Stimulated activated CD8-positive, alpha-beta memory T cell treated with anti-CD3 and anti-CD28 coated beads, Interleukin-7, amount 100 ng/mL, for 4 hours (primary cell): Measurements from ENCODE around the gene ADCY6.

Experiments used
- DNase-seq, 2 donors: peaks; one replicate each; pipeline ENCODE4 v3.0.0-alpha.2; 2020; ENCODE audit warnings: low read depth in 2 of 2

ADCY6 gene

DNA sequence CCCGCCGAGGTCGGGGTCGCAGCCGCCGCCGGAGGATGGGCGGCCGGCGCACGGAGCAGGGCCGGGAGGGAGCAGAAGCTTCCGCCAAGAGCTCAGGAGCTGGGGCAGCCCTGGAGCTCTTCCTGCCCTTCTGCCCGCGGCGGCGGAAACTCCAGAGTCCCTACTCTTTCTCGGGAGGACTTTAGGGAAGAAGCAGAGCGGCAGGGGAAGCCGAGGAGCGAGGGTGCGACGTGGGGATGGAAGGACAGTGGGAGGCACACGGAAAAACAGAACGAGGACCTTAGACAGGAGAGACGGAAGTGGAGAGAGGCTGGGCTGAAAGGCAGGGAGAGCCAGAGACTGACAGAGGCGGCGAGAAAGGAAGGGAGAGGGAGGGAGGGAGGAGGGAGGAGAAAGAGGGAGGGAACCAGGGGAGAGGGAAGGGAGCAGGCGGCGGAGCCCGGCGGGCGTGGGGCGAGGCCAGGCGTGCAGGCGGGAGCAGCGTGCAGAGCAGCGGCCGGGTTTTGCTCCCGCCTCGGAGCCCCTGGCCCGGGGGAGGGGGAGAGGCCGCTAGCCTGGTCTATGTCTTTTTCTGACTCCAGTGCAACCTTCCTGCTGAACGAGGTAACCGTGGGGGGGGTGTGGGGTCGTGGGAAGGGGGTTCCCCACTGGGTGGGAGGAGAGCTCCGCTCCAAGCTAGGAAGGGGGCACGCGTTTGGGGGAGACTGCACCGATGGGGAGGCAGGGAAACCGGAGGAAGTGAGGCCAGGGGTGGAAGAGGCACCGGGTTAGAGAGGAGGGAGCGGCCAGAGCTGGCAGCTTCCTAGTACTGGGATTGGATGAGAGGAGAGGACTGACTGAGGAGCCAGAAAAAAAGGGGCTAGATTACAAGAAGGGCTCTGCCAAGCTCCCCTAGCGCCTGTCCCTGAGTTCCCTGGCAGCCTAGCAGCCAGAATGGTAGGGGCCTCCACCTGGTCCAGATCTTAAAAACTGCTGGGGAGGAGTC, 26.5 kb upstream of the ADCY6 start:
- no peak for DNase-seq

DNA sequence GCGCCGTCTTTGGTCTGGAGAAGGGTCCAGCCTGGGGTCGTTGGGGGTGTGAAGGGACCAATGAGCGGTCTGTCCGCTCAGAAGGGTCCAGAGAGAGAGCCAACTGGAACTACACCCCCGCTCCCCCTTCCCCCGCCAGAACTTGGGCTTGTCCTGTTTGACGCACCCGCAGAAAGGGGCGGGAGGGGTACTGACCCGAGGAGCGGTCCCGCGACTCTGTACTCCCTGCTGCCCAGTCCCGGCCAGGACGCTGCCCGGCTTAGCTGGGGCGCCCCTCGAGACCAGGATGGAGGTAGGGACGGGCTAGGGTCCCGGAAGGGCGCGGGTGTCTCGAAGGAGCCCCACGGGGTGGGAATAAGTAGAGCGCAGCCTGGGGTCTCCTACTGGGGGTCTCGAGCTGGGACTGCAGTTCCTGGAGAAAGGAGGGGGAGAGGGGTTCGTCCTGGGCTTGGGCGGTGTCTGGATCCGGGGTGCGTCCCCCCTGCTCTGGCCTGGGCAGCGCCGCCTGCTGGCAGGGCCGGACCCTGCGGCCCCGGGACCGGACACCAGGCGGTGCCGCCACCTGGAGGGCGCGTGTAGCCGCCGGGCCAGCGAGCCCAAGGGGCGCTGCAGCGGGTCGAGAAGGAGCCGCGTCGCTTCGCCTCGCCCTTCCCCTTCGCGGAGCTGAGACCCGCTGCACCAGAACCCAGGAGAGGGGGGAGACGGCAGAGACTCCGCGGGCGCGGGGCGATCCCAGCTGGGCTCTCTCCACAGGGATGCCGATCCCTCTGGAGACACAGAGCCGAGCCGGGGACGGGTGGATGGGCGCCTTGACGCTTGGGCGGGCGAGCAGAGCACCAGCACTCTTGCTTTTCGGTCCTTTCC, 25.6 kb upstream of the ADCY6 start:
- DNase-seq: peak; percentile 27 to 65

DNA sequence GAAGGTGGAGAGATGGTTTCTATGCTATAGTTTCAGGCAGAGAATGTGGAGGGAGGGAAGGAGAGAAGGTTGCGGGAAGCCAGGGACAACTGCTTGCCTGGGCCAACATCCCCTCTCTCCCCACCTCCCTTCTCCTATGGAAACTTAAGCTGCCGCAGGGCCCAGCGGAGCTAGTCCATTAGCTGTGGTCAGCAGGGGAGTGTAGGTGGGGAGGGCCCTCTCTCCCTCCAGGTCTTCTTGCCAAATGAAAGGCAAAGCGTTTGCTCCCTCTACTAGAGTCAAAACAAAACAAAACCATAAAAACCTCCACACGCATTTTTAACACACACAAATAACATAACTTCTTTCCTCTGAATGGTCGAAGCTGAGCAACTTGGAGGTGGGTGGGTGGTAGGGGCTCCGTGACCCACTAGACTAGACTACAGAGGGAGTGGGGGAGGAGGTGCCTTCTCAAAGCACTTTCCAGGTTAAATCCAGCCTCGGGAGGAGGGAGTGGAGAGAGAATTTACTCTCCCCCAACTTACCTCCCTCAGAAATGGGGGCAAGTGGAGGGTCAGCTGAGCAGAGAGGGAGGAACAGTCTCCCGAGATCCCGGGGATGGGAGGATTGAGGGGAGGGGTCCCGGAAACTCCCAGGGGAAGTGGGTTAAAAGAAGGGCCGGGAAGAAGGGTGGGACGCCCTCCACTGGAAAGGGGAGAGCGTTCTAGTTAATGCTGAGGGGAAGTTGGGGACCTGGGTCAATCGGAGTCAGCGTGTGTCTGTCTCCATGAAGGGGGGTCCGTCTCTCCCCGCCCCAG, 24.8 kb upstream of the ADCY6 start:
- DNase-seq: no peak

DNA sequence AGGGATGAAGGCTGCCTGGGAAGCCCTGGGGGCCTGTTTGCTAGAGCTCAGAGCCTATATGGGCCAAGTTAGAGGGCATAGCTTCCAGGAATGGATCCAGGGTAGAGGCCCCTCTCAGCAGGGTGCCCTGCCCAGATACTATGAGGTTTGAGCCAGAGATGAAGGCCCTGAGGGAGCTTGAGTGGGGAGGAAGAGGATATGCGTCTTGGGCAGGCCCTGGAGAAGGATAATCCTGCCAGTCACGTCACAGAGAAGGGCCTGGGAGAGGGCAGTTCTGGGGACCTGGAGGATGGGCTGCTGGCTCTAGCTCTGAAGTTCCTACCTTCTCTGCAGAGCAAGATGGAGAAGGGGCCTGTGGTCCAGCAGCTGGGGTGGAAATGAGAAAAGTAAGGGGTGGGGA, 23.5 kb upstream of the ADCY6 start:
- no peak for DNase-seq

DNA sequence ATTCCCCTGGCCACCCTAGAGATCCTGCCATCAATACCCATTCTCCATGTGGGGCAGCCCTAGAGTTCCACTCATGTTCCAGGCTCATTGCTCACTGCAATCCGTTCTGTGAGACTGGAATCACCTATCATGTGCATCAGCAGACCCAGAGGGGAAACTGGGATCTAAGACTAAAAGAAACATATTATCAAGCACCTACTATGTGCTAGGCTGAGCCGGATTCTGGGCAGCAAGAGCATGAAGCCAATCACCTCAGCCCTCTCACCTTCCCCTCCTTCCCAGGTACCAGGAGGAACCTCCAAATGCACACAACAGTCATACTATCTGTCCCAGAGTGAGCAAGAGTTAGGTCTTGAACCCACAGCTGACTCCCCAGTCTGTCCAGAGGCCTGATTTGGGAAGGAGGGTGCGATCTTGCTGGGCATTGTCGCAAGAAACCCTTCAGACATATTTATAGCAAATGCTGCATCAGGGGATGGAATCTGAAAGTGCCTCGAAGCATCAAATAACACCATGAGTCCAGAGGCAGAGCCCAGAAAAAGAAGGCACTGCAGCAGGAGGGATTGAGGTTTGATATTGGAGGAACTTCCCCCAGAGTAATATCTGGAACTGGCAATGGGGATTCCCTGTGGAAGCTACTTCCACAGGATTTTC, 22.7 kb upstream of the ADCY6 start:
- DNase-seq: no peak

DNA sequence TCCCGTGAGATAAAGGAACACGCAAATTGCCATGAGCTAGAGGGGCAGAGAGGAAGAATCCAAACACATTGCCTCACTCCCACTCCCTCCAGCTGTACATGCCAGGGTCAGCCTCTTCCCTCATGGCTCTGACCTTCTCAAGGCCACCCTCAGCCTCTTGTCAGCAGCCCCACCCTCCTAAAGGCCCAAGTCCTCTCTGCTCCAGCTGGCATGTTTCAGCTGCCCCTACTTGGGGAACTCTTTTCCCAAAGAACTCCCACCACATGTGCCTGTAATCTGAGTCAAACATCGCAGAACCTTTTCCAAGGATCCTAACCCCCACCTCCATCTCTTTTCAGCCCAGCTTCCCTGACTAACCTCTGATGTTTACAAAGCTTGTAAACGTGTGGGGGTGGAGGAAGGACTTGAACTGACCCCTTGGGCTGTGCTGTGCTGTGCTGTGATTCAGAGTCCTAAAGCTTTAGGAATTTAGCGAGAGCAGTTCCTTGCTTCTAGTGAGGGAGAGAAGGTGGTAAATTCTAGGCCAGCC, 22.1 kb upstream of the ADCY6 start:
- DNase-seq: no peak

DNA sequence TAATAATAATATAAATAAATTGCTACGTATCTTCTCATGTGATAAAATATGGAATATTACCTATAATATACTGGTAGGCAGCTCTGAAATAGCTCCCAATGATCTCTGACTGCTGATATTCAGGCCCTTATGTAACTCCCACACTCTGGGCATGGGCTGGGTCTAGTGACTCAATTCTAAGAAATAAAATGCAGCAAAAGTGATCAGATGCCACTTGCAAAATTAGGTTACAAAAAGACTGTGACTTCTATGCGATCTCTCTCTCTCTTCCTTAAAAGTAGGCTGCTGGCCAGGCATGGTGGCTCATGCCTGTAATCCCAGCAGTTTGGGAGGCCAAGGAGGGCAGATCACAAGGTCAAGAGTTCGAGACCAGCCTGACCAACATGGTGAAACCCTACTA, 19.1 kb upstream of the ADCY6 start:
- no peak for DNase-seq

DNA sequence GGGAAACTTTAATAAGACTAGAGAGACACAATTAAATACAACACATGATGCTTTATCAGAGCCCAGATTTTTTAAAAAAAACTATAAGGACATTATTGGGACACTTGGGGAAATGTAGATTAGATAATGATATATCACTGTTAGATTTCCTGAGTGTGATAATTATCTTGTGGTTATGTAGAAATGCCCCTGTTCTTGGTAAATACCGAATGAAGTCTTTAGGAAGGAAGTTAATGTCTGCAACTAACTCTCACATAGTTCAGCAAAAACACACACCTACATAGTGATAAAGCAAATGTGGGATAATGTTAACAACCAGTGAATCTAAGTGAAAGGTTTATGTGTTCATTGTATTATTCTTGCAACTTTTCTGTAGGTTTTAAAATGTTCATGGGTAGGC, 14.8 kb upstream of the ADCY6 start:
- no peak for DNase-seq

DNA sequence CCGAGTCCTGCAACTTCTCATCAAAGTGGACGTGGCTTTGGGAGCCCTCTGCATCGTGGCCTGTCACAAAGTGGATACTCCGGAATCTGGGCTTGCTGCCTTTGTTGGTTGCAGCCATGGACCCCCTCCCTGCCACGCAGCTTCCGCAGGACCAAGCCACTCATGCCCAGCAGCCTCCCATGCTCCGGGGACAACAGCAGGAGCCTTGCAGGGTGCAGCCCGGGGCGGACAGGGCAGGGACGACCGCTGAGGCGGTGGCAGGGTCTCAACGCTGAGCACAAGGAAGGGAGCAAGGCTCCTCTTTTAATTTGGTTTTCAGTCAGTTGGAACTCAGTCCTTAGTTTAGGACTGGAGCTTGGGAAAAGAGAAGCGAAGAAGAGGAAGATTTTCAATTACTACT, 12.1 kb upstream of the ADCY6 start:
- DNase-seq: no peak

DNA sequence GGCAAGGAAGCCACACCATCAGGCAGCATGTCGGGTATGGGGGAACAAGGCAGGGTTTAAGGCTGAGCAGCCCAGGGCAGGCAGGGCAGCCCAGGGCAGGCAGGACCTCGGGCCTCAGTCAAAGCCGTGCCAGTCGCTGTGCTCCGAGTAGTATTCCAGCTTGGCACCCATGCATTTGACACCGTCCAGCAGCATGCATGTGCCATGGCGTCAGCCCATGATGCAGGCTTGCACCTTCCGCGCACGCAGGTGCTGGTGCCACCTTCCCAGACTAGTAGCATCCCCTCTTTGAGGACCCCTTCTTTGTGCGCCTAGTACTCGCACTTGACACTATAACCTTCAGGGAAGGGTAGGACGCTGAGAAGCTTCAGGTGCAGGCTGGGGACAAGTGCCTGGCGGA, 11.6 kb upstream of the ADCY6 start:
- no peak for DNase-seq

DNA sequence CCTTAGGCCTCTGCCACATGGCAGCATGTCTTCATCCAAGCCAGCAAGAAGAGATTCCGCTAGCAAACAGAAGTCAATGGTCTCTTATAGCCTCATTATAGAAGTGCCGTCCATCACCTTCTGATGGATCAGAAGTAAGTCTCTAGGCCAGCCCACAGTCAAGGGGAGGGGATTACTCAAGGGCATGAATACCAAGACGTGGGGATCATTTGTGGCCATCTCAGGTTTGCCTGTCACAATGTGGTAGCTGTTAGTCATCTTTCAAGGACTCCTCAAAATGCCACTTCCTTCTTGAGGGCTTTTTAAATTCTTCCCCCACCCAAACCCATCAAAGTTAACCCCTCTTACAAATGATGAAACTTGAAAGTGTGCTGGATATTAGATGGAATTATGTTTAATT, 8.1 kb upstream of the ADCY6 start:
- DNase-seq: no peak

DNA sequence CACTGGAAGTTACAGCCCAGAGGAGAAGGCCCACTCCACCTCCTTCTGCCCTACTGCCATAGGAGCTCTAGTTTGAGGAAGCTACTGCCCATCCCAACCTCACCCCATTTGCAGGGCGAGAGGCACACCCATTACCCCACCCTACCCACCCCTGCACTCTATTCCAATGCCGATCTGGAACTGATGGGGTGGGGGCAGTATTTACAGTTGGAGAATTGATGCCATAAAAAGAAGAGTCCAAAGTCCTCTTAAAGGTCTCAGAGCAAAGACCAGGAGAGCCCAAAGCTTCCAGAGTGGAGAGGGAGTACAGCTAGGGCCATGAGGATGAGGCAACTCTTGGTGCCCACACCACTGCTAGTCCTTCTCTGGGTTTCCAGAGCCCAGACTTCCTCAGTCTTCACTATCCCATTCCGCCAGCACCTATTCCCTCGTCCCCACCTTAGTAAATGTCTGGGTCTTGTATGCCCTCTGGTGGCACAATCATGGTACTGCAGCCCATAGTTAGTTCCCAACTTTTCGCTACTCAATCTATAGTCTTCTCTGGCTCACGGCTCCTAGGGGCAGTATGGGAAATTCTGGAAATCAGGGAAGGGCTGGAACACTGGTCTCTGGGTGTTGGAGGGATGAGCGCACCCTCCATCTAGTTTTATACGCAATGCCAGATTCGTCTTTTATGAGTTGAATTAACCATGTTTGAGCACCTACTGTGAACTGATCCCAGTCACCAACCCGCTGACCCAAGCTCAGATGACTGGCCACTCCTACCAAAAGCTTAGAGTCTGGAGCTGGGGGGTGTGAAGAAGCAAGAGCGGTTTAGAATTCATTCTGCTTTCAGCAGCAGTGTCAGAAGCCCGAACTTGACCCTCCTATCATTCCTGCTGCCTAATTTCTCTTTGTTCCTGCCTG, 6.9 kb upstream of the ADCY6 start:
- DNase-seq: peak in 1 of 2 donors; percentile 27

DNA sequence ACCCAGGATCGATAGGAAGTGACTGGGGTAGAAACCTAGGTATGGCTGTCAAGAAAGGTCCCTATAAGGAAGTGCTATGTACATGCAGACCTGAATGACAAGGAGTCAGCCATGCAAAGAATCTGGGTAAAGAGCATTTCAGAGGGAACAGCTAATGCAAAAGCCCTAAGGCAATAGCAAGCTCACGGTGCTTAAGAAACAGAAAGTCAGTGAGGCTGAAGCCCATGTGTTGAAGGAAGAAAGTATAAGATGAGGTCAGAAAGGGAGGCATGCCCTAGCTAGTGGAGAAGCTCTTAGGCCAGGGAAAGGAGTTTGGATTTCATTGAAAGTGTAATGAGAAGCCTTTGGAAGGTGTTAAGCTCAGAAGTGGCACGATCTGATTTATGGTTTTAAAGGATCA, 6.0 kb upstream of the ADCY6 start:
- DNase-seq: no peak

DNA sequence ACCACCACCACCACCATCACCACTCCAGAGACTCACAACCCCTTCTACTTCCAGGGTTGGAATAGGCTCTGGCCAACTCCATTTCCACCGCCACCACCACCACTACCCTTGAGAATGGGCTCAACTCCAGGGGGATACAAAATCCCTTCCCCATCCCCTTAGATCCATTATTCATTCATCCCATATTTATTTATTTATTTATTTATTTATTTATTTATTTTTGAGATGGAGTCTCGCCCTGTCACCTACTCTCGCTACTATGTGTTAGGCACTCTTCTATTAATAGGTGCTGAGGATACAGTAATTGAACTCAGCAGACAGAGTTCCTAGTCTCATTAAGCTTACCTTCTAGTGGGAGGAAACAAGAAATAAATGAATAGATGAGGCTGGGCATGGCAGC, 4.8 kb upstream of the ADCY6 start:
- DNase-seq: no peak

DNA sequence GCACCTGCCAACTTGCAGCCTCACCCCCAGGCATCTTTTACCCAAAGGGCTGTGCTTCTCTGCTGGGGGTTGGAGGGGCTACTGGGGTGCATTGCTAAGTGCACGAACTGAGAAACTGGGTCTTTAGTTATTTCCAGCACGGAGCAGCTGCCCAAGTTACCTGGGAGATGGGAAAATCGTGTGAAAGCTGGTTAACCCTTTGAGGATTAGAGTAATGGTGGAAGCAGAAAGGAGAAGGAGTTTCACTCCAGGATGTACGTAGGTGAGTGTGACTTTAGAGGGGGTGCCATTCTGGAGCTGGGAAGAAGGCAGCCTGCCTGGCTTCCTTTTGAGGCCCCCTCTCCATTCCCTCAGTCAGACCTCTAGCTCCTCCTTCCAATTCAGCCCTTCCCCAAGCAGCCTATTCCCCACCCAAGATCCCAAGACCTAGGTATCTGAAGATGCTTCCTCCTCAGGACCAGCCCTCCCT, 1.0 kb upstream of the ADCY6 start:
- DNase-seq: no peak

DNA sequence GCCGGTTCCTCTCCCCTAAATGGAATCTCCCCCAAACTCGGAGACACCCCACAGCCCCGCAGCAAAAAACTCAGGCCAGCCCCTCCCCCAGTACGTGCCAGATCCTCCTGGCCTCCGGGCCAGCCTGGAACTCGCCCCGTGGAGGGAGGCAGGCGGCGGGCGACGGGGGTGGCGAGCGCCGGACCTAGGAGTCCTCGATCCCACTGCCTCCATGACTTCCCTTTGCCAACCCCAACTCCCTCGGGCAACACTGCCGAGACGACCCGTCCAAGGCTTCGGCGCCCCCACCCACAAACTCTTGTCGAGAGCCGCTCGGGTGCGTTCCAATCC, 400 bp downstream of the ADCY6 start:
- DNase-seq: no peak

DNA sequence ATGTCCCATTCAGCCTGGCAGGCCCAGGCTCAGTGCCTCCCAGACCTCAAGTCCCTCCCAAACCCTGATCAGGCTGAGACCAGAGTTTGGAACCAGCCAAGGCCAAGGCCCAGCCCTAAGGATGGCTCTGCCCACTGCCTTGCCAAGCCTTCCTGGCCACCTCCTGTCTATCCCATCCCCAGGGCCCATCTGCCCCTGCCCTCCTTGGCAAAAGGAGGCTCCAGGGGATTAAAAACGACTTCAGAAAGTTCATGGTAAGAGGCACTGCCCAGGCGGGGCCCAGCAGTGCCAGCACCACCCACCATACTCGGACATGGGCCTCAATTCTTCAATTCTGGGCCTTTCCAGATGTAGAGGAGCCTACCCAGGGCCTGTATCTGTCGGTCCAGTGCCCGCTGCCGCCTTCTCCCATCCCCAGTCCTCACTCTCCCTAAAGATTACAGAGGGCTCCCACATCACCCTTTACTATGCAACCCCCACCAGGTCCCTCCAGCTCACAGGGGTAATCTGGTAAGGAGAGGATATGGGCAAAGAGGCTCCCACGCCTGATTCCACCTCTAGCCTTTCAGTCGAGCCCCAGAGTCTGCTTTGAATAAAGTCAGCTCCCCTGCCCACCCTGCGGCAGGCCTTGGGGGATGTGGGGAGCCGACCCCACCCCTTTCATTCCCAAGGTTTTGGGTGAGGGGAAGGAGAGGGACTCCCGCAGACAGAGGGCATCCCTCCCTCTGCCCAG, 932 bp downstream of the ADCY6 start:
- no peak for DNase-seq

DNA sequence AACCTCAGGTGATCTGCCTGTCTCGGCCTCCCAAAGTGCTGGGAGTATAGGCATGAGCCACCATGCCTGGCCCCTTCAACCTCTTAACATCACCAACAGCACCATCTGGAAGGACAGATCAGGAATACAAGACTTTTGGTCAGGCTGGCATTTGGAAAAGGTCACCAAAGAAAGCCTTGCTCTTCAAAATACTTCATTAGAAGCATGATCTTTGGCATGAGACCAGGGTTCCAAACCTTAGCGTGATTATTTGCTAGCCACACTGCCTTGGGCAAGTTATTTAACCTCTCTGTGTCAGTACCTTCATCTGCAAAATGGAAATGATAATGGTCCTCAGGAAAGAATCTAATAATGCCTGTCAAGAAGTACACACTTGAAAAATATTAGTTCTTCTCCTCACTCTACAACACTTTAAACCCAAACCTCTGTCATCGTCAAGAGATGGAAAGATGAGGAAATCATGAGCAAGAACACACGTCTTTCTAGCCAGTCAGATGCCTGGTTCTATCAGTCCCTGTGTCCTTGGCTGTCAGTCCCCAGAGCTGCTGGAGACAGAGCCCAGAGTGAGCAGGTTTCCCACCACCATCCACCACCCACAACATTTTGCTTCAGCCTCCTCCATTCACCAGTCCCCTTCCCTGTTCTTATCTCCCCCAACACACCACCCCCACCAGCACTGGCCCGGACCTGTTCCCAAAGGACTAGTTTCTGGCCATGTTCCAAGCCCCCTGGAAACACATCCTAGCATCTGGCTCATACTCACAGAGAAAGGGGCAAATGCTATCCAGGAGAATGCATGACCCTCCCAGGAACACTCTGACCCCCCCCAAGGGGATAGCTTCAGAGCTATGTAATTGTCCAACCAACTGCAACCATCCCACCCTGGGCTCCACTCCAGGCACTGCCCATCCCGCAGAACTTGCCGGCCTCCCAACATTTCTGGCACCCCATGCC, 2.0 kb downstream of the ADCY6 start:
- DNase-seq: no peak
